Endodermal cell (in vitro differentiated cells): Measurements from ENCODE around the gene DDHD1. TPM values are rescaled to one million over a fixed set of nuclear protein-coding genes. Genes with fewer than 3 reads are reported as not detected.

Experiments
- DNase-seq: peaks from one replicate; pipeline ENCODE4 v3.0.0-alpha.2; 2017
- H3K27ac ChIP-seq: 2 replicates; pipeline ENCODE4 v1.5.1; 2013; ENCODE audit warnings: mild to moderate bottlenecking, low read depth, low read length, moderate library complexity
- H3K27me3 ChIP-seq: 2 replicates; pipeline ENCODE4 v1.6.1; 2013; ENCODE audit warnings: mild to moderate bottlenecking, low read length, moderate library complexity; ENCODE audit not compliant: insufficient read depth, control insufficient read depth, poor library complexity, severe bottlenecking
- H3K36me3 ChIP-seq: 2 replicates; pipeline ENCODE4 v1.7.0; 2013; ENCODE audit warnings: mild to moderate bottlenecking, low read length, moderate library complexity; ENCODE audit not compliant: control insufficient read depth, insufficient read depth
- H3K4me1 ChIP-seq: one replicate; pipeline ENCODE4 v1.7.0; 2013; ENCODE audit warnings: low read length; ENCODE audit not compliant: control insufficient read depth, insufficient read depth
- H3K4me3 ChIP-seq: 2 replicates; pipeline ENCODE4 v1.5.1; 2013; ENCODE audit warnings: mild to moderate bottlenecking, low read length, moderate library complexity
- H3K9ac ChIP-seq: 2 replicates; pipeline ENCODE4 v1.6.1; 2013; ENCODE audit warnings: mild to moderate bottlenecking, low read length, moderate library complexity; ENCODE audit not compliant: poor library complexity, severe bottlenecking; ENCODE audit errors: extremely low read depth
- H3K9me3 ChIP-seq: 2 replicates; pipeline ENCODE4 v1.6.1; 2013; ENCODE audit warnings: mild to moderate bottlenecking, low read length, moderate library complexity; ENCODE audit not compliant: control insufficient read depth
- H3K27ac Mint-ChIP-seq: 2 replicates; pipeline ENCODE4 v1.8.0; 2020; ENCODE audit warnings: mixed read lengths
- H3K27me3 Mint-ChIP-seq: 2 replicates; pipeline ENCODE4 v1.8.0; 2021; ENCODE audit warnings: mild to moderate bottlenecking, mixed read lengths; ENCODE audit not compliant: insufficient read depth
- H3K36me3 Mint-ChIP-seq: 2 replicates; pipeline ENCODE4 v1.8.0; 2020; ENCODE audit warnings: low read depth, mixed read lengths
- H3K4me1 Mint-ChIP-seq: 2 replicates; pipeline ENCODE4 v1.8.0; 2020; ENCODE audit warnings: mixed read lengths
- H3K4me3 Mint-ChIP-seq: 2 replicates; pipeline ENCODE4 v1.8.0; 2020; ENCODE audit warnings: mild to moderate bottlenecking, moderate library complexity, mixed read lengths
- H3K9me3 Mint-ChIP-seq: 2 replicates; pipeline ENCODE4 v1.8.0; 2020; ENCODE audit warnings: mild to moderate bottlenecking, mixed read lengths
- CTCF ChIP-seq: fragments of 200-600 bp; sonication (generic); conservative IDR thresholded peaks from 2 replicates; pipeline ENCODE4 v1.5.0; 2021; ENCODE audit warnings: antibody characterized with exemption, mild to moderate bottlenecking
- WGBS, 2 experiments: methylation state at CpG; one replicate each; pipeline versions ENCODE4 v1.1.5 to v1.1.7; 2013; ENCODE audit warnings: missing lambda C conversion rate in 2 of 2, mixed read lengths in 1 of 2; ENCODE audit not compliant: insufficient coverage in 1 of 2, insufficient read length in 1 of 2; 5-methylcytosine and 5-hydroxymethylcytosine counted together
- total RNA-seq, 2 donors: library from RNA; stranded (reverse); fragmentation: NEBNext Ultra II Directional in 1 of 2; extraction: Animal tissue kit (Norgen Biotek cat#: 25700) in 1 of 2; gene quantifications; 2 replicates in 1 of 2; 3 replicates in 1 of 2; pipeline ENCODE4 v1.2.1, GENCODE V29; 2021

The DDHD1 gene
- total RNA-seq, 2 donors from 2014 or later, result 26.2 to 27.1 TPM

GRCh38 chr14:53110096-53110495 is 43.0 kb downstream of the DDHD1 start:
- no peak for DNase-seq
- H3K9me3 Mint-ChIP-seq, result peaks cover 13% of the 10 kb centered on the region
- no peak for TF ChIP-seq CTCF
- Histone ChIP-seq H3K4me1 (no peaks in the 10 kb centered on the region), H3K36me3 (peaks cover 8% of the 10 kb centered on the region), H3K27me3 (no peaks in the 10 kb centered on the region), H3K4me3 (no peak overlapping the region), H3K9me3 (peaks cover 25% of the 10 kb centered on the region), H3K27ac (no peak overlapping the region), H3K9ac (no peak overlapping the region)
- H3K36me3 Mint-ChIP-seq, result peaks cover 7% of the 10 kb centered on the region
- H3K4me3 Mint-ChIP-seq, result no peak overlapping the region
- no peaks in the 10 kb centered on the region for H3K27me3 Mint-ChIP-seq
- 100% methylated on average over 1 of the region's 1 CpG for WGBS, 2 experiments
- H3K27ac Mint-ChIP-seq, result no peak overlapping the region
- H3K4me1 Mint-ChIP-seq, result peaks cover 9% of the 10 kb centered on the region

GRCh38 chr14:53109105-53110041 is 43.8 kb downstream of the DDHD1 start:
- H3K4me3 Mint-ChIP-seq, result no peak overlapping the region
- H3K27ac Mint-ChIP-seq, result no peak overlapping the region
- peaks cover 13% of the 10 kb centered on the region for H3K9me3 Mint-ChIP-seq
- Histone ChIP-seq H3K4me3 (no peak overlapping the region), H3K27me3 (no peaks in the 10 kb centered on the region), H3K9ac (no peak overlapping the region), H3K36me3 (peaks cover 8% of the 10 kb centered on the region), H3K9me3 (peaks cover 22% of the 10 kb centered on the region), H3K27ac (no peak overlapping the region), H3K4me1 (no peaks in the 10 kb centered on the region)
- no peak for TF ChIP-seq CTCF
- H3K4me1 Mint-ChIP-seq, result peaks cover 3% of the 10 kb centered on the region
- no peaks in the 10 kb centered on the region for H3K27me3 Mint-ChIP-seq
- peaks cover 7% of the 10 kb centered on the region for H3K36me3 Mint-ChIP-seq
- DNase-seq, result no peak
- 78 to 79% methylated on average over 1 to 4 of the region's 5 CpGs for WGBS, 2 experiments

- Mint-ChIP-seq H3K4me3 (no peak overlapping the region), H3K27me3 (no peaks in the 10 kb centered on the region), H3K27ac (no peak overlapping the region), H3K9me3 (peaks cover 13% of the 10 kb centered on the region), H3K36me3 (peaks cover 7% of the 10 kb centered on the region), H3K4me1 (no peaks in the 10 kb centered on the region)
- Histone ChIP-seq H3K9ac (no peak overlapping the region), H3K27ac (no peak overlapping the region), H3K36me3 (peaks cover 11% of the 10 kb centered on the region), H3K27me3 (no peaks in the 10 kb centered on the region), H3K4me1 (no peaks in the 10 kb centered on the region), H3K9me3 (peaks cover 13% of the 10 kb centered on the region), H3K4me3 (no peak overlapping the region)
- TF ChIP-seq CTCF, result no peak
- WGBS, 2 experiments, result 91 to 95% methylated on average over 5 to 10 of the region's 10 CpGs
- no peak for DNase-seq
Measured at GRCh38 chr14:53108292-53109104, 44.6 kb downstream of the DDHD1 start.
